Psoas muscle (tissue), 8 donors: ENCODE data around the gene DLGAP1. TPM values are rescaled to one million over a fixed set of nuclear protein-coding genes. Genes with fewer than 3 reads are reported as not detected.

Experiments
- ATAC-seq, 4 donors: fragments of 200-7000 bp; cut with Tn5 transposase; one replicate each; pipeline ENCODE4 v1.9.1; 2020; ENCODE audit warnings: moderate library complexity in 3 of 4, mild to moderate bottlenecking in 2 of 4
- DNase-seq, 2 donors: peaks; one replicate each; pipeline ENCODE4 v3.0.0-alpha.2; 2020
- H3K27ac ChIP-seq: fragments of 200-600 bp; one replicate; pipeline ENCODE4 v1.8.0; 2022
- H3K27me3 ChIP-seq, 3 donors: fragments of 200-600 bp in 1 of 3; one replicate each; pipeline versions ENCODE4 v1.6.1 to v1.8.0; 2013 to 2022; ENCODE audit warnings: low read length in 2 of 3, mild to moderate bottlenecking in 2 of 3, moderate library complexity in 1 of 3; ENCODE audit not compliant: insufficient read depth in 3 of 3
- H3K36me3 ChIP-seq, 2 donors: fragments of 200-600 bp in 1 of 2; one replicate each; pipeline versions ENCODE4 v1.6.1 to v1.8.0; 2013 to 2022; ENCODE audit warnings: low read depth in 1 of 2, mild to moderate bottlenecking in 1 of 2, moderate library complexity in 1 of 2; ENCODE audit not compliant: insufficient read depth in 1 of 2
- H3K4me1 ChIP-seq: fragments of 200-600 bp; one replicate; pipeline ENCODE4 v1.8.0; 2022
- H3K4me3 ChIP-seq: fragments of 200-600 bp; one replicate; pipeline ENCODE4 v1.8.0; 2022; ENCODE audit warnings: mild to moderate bottlenecking
- H3K9me3 ChIP-seq: fragments of 200-600 bp; one replicate; pipeline ENCODE4 v1.8.0; 2022
- WGBS, 3 donors: extraction: QIAGEN DNeasy Blood & Tissue Kit; methylation state at CpG; one replicate each; pipeline versions ENCODE4 v1.1.6 to v1.1.7; 2013; 5-methylcytosine and 5-hydroxymethylcytosine counted together
- intact Hi-C, 2 donors: fragments of 100-400 bp; cut with DNase I; formaldehyde crosslinking; loops; one replicate each; pipeline versions ENCODE4 v1.11.0 to v1.14.2; 2022
- polyA plus RNA-seq, 3 donors: library from polyadenylated mRNA; stranded (reverse); fragments of 200-250 nt; gene quantifications; one replicate each; pipeline ENCODE4 v1.2.3, GENCODE V29; 2013
- total RNA-seq, 4 donors: library from RNA; stranded (reverse); fragmentation: NEBNext Ultra II Directional in 2 of 4; extraction: Animal tissue kit (Norgen Biotek cat#: 25700) in 2 of 4; gene quantifications; one replicate each; pipeline versions ENCODE4 v1.2.1 to v1.2.4, GENCODE V29; 2021 to 2023
- TF ChIP-seq, protein P1 (sequence below): fragments of 200-600 bp; IDR thresholded peaks from one replicate; pipeline ENCODE4 v1.8.0; 2022; ENCODE audit warnings: antibody characterized with exemption
- donor health status: healthy with polysubstance abuse.
- donor health status: DM: no; HTN: no; CAD: no; lungs with moderate emphysema.
- donor health status: Bipolar disorder and iron deficiency.
- donor health status: healthy.
- donor health status: DM: yes; HTN: yes; CAD: no.
- donor health status: DM: no; HTN: no; CAD: no.
- donor health status: DM: no; HTN: no; CAD: no.
- donor health status: DM: yes; HTN: yes; CAD: no.

DLGAP1 gene
- total and polyA plus RNA-seq, 7 donors: 0.09 to 0.26 (median 0.16) TPM; not detected in 1

DNA sequence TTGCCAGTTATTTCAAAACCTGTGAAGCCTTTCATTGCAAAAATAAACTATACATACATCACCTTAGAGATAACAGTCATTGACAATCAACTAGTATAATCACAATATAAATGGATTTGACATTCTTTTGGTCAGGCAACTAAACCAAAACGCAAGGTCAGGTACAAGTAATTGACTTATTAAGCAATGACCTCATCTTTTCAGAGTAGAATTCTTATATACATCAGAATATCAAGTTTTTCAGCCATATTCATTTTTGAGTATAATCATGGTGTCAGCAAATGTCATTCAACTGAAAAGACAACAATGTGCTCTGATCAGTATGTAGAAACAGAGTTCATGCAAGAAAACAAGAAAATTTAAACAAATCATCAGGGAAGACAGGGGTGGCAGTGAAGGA is 796.6 kb downstream of the DLGAP1 start:
- Histone ChIP-seq H3K4me3 (no peak overlapping the region), H3K27me3 (no peaks in the 10 kb centered on the region), H3K4me1 (no peaks in the 10 kb centered on the region), H3K36me3 (no peaks in the 10 kb centered on the region), H3K9me3 (no peaks in the 10 kb centered on the region), H3K27ac (no peak overlapping the region)
- DNase-seq (no peak), ATAC-seq (no peak)
- intact Hi-C loops: no loop called here
- WGBS, 3 donors: 86 to 97% (median 92%) methylated on average over 1 of the region's 1 CpG
- TF ChIP-seq, protein P1, sequence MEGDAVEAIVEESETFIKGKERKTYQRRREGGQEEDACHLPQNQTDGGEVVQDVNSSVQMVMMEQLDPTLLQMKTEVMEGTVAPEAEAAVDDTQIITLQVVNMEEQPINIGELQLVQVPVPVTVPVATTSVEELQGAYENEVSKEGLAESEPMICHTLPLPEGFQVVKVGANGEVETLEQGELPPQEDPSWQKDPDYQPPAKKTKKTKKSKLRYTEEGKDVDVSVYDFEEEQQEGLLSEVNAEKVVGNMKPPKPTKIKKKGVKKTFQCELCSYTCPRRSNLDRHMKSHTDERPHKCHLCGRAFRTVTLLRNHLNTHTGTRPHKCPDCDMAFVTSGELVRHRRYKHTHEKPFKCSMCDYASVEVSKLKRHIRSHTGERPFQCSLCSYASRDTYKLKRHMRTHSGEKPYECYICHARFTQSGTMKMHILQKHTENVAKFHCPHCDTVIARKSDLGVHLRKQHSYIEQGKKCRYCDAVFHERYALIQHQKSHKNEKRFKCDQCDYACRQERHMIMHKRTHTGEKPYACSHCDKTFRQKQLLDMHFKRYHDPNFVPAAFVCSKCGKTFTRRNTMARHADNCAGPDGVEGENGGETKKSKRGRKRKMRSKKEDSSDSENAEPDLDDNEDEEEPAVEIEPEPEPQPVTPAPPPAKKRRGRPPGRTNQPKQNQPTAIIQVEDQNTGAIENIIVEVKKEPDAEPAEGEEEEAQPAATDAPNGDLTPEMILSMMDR: no peak

DNA sequence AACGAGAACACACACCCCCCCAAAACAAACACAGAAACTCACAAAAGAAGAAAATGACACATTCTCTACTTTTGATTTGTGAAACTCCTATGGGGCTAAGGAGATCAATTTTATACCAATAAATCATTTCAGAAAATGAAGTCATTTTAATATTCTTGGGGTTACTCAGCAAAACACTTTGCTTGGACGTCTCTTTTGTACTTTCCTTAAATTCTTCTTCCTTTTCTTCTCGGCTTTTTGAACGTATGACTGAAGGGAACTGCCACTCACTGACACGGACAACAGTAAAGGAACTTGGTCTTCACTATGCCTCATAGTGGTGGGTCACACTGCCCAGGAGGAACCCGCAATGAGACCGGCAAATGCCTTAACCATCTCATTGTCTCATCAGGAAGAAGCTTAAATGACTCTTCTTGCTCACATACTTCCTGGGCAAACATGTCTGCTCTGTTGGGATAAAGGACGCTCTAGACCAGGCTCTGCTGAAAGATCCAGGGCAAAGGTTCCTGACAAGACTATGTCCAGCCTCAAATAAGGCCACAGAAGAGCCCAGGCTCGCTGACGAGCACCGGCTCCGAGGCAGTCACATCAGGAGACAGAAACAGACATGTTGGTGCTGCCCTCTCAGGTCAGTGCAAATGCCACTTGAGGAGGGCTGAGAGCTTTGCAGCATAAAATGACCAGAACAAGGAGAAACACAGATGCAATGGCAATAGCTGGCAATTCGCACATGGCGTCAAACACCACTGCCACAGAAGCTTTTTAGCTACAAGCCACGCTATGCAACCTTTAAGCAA is 799.7 kb downstream of the DLGAP1 start:
- Histone ChIP-seq H3K27me3 (no peaks in the 10 kb centered on the region), H3K4me3 (no peak overlapping the region), H3K9me3 (no peaks in the 10 kb centered on the region), H3K4me1 (no peaks in the 10 kb centered on the region), H3K27ac (no peak overlapping the region), H3K36me3 (no peaks in the 10 kb centered on the region)
- intact Hi-C loops: no loop called here
- WGBS, 3 donors: 74 to 76% (median 75%) methylated on average over 15 of the region's 15 CpGs
- DNase-seq: no peak
- no peak for ATAC-seq
- TF ChIP-seq, protein P1: no peak

DNA sequence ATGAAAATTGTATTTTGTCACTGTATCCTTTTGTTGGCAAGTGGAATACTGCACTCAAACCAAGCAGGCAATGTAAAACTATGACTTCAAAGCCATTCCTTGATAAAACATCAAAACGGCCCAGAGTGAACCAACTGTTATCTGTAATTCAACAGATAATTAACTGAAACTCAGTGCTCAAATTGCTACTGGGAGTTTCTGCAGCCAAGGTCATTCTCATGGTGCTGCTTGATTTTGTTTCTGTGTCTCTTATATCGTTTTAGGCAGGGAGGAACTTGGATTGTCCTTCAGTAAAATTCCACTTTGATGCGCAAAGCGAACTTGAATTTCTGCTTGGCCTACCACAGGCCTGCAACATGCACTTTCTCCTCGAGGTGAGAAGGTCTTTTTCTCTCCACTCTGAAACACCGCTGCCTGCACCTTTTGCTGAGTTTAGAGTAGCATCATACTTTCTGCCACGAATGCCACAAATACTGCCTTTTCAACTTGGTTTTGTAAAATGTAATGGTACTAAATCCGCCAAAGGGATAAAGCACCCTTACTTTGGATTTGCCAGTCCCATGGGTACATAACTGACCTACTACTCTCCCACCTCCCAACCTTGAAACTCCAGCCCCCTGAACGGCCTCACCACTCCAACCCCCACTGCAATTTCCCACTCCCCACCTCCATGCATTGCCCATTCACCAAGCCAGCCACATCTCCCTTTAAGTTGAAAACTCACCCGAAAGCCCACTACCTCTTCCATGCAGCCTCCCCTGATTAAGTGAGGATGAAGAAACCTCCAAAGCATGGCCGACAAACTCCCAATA is 800.5 kb downstream of the DLGAP1 start:
- no peaks in the 10 kb centered on the region for H3K9me3 ChIP-seq
- no peak for ATAC-seq
- DNase-seq: no peak
- H3K36me3 ChIP-seq: no peaks in the 10 kb centered on the region
- TF ChIP-seq, protein P1: no peak
- WGBS, 3 donors: 76 to 82% (median 79%) methylated on average over 11 of the region's 11 CpGs
- no peaks in the 10 kb centered on the region for H3K4me1 ChIP-seq
- H3K4me3 ChIP-seq: no peak overlapping the region
- no peaks in the 10 kb centered on the region for H3K27me3 ChIP-seq
- H3K27ac ChIP-seq: no peak overlapping the region
- intact Hi-C loops: no loop called here

DNA sequence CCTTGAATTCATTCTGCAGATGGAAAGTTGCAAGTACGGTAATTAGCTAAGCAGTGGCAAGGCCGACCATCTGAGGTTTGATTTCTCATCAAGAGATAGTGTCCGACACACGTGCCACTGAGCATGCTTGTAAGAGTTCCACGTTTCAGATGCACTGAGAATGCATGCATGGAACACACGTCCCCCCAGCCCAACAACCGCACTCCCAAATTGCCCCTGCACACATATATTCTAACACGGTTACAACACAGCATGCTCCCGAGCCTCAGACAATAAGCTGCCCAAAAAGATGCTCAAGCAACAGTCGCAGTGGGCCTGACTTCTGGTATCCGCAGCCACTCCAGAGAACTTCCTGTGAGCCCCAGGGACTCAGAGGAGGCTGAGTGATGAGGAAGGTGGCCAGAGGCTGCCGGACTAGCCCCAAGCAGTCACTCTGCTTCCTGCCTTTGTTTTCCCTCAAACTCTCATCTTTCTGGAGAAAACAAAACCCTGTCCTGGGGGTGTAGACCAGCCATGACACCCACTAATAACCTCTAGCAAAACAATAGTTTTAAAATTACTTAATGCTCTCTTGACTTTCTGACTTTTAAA is 801.2 kb downstream of the DLGAP1 start:
- TF ChIP-seq, protein P1: no peak
- Histone ChIP-seq H3K36me3 (no peaks in the 10 kb centered on the region), H3K9me3 (no peaks in the 10 kb centered on the region), H3K27me3 (no peaks in the 10 kb centered on the region), H3K4me1 (no peaks in the 10 kb centered on the region), H3K4me3 (no peak overlapping the region), H3K27ac (no peak overlapping the region)
- WGBS, 3 donors: 82 to 84% (median 83%) methylated on average over 12 of the region's 12 CpGs
- ATAC-seq: no peak
- intact Hi-C loops: no loop called here
- DNase-seq: no peak
